GM12878 (cell line): ENCODE measurements around the gene PROSER3. TPM values are rescaled to one million over a fixed set of nuclear protein-coding genes. Genes with fewer than 3 reads are reported as not detected.

Experiments
- ATF2 ChIP-seq: IDR thresholded peaks from 2 replicates; pipeline ENCODE4 v1.6.1; 2012; ENCODE audit warnings: low read length, inconsistent platforms
- CBX5 ChIP-seq: sonication (generic); IDR thresholded peaks from 2 replicates; pipeline ENCODE4 v1.6.1; 2016; ENCODE audit warnings: low read depth, moderate library complexity, mild to moderate bottlenecking, inconsistent platforms
- CEBPZ ChIP-seq: fragments of 150-350 bp; IDR thresholded peaks from 2 replicates; pipeline ENCODE4 v1.6.1; 2016; ENCODE audit warnings: low read depth, low read length
- CHD1 ChIP-seq: IDR thresholded peaks from 2 replicates; pipeline ENCODE4 v1.6.1; 2012; ENCODE audit warnings: low read depth, low read length, improper control_type of control experiment
- E2F4 ChIP-seq: IDR thresholded peaks from 2 replicates; pipeline ENCODE4 v1.6.1; 2012; ENCODE audit warnings: low read depth, low read length, improper control_type of control experiment
- EZH2 ChIP-seq: IDR thresholded peaks from 2 replicates; pipeline ENCODE4 v1.6.1; 2012; ENCODE audit warnings: low read depth, mild to moderate bottlenecking, control low read depth, inconsistent platforms, low read length, borderline replicate concordance; ENCODE audit not compliant: control insufficient read depth
- GATAD2B ChIP-seq: fragments of 450-650 bp; conservative IDR thresholded peaks from 2 replicates; pipeline ENCODE4 v1.6.1; 2017; ENCODE audit warnings: low read depth, mild to moderate bottlenecking, moderate library complexity
- IRF5 ChIP-seq: fragments of 450-650 bp; IDR thresholded peaks from 2 replicates; pipeline ENCODE4 v1.6.1; 2017; ENCODE audit warnings: borderline replicate concordance
- KLF5 ChIP-seq: fragments of 450-650 bp; IDR thresholded peaks from 2 replicates; pipeline ENCODE4 v1.6.1; 2014; ENCODE audit warnings: mild to moderate bottlenecking; ENCODE audit not compliant: partially characterized antibody
- LARP7 ChIP-seq: fragments of 450-650 bp; IDR thresholded peaks from 2 replicates; pipeline ENCODE4 v1.6.1; 2017; ENCODE audit warnings: mild to moderate bottlenecking
- MTA3 ChIP-seq: IDR thresholded peaks from 2 replicates; pipeline ENCODE4 v1.6.1; 2012; ENCODE audit warnings: low read length, inconsistent platforms, borderline replicate concordance
- NFYA ChIP-seq: IDR thresholded peaks from 2 replicates; pipeline ENCODE4 v1.6.1; 2011; ENCODE audit warnings: low read depth, mild to moderate bottlenecking, low read length, improper control_type of control experiment, borderline replicate concordance
- PAX5 ChIP-seq: IDR thresholded peaks from 2 replicates; pipeline ENCODE4 v1.6.1; 2011; ENCODE audit warnings: low read depth, low read length, borderline replicate concordance
- PAX8 ChIP-seq: fragments of 450-650 bp; IDR thresholded peaks from 2 replicates; pipeline ENCODE4 v1.6.1; 2017; ENCODE audit warnings: mild to moderate bottlenecking, moderate library complexity
- PML ChIP-seq: IDR thresholded peaks from 2 replicates; pipeline ENCODE4 v1.6.1; 2012; ENCODE audit warnings: low read length, inconsistent platforms
- POLR2A ChIP-seq: IDR thresholded peaks from 2 replicates; pipeline ENCODE4 v1.6.1; 2011; ENCODE audit warnings: low read depth, mild to moderate bottlenecking, low read length
- POLR2AphosphoS5 ChIP-seq: IDR thresholded peaks from 2 replicates; pipeline ENCODE4 v1.6.1; 2011; ENCODE audit warnings: mild to moderate bottlenecking, low read length, inconsistent platforms
- POU2F2 ChIP-seq: IDR thresholded peaks from 3 replicates; pipeline ENCODE4 v1.6.1; 2011; ENCODE audit warnings: low read depth, mild to moderate bottlenecking, low read length, borderline replicate concordance
- RFX5 ChIP-seq: IDR thresholded peaks from 2 replicates; pipeline ENCODE4 v1.6.1; 2011; ENCODE audit warnings: low read depth, low read length, improper control_type of control experiment
- RUNX3 ChIP-seq: IDR thresholded peaks from 2 replicates; pipeline ENCODE4 v1.6.1; 2012; ENCODE audit warnings: low read length, inconsistent platforms
- TCF3 ChIP-seq: IDR thresholded peaks from 2 replicates; pipeline ENCODE4 v1.6.1; 2012; ENCODE audit warnings: low read depth, mild to moderate bottlenecking, low read length, borderline replicate concordance; ENCODE audit not compliant: insufficient read depth
- USF1 ChIP-seq: IDR thresholded peaks from 2 replicates; pipeline ENCODE4 v1.6.1; 2011; ENCODE audit warnings: borderline replicate concordance, low read depth, mild to moderate bottlenecking, moderate library complexity, mixed read lengths, low read length; ENCODE audit not compliant: insufficient read depth; ENCODE audit errors: extremely low read length
- ZNF384 ChIP-seq: IDR thresholded peaks from 2 replicates; pipeline ENCODE4 v1.6.1; 2012; ENCODE audit warnings: low read depth, mild to moderate bottlenecking, low read length, improper control_type of control experiment, borderline replicate concordance
- polyA plus RNA-seq, 11 experiments: library from polyadenylated mRNA; depleted of rRNA in 4 of 11; unstranded in 6 of 11; stranded (reverse) in 5 of 11; fragments of >200 nt; fragmentation: Nextera tagmentation in 4 of 11; fragmentation: Illumina TruSeq in 1 of 11; extraction: Ambion mirVana in 4 of 11; extraction: Trizol in 1 of 11; gene quantifications; 1 replicate in 1 of 11; 2 replicates in 10 of 11; pipeline versions ENCODE4 v1.2.1 to v1.2.3, GENCODE V29; 2011 to 2016; ENCODE audit warnings: inconsistent platforms in 2 of 11, missing spikeins in 2 of 11, low read depth in 1 of 11
- total RNA-seq, 4 experiments: library from RNA; depleted of rRNA in 3 of 4; stranded (reverse); fragments of >200 nt in 3 of 4; fragmentation: Illumina TruSeq in 1 of 4; extraction: Trizol in 1 of 4; gene quantifications; 2 replicates each; pipeline versions ENCODE4 v1.2.1 to v1.2.3, GENCODE V29; 2013 to 2021

The PROSER3 gene
- total and polyA plus RNA-seq, 10 of the 15 experiments (the other 5 are each of a cell fraction or from before 2014, with no cell fraction given), result 0.85 to 25.1 (median 9.6) TPM

- TF ChIP-seq ATF2, result no peak
- no peak for TF ChIP-seq CBX5
- peak; percentile 62; the same call in 1 of the 2 replicates for TF ChIP-seq E2F4
- peak; percentile 98 for TF ChIP-seq RUNX3
- no peak for TF ChIP-seq PAX5
- TF ChIP-seq KLF5, result peak; percentile 86
- no peak for TF ChIP-seq TCF3
- TF ChIP-seq CEBPZ, result peak; percentile 94
- no peak for TF ChIP-seq USF1
- peak; percentile 94 for TF ChIP-seq LARP7
- TF ChIP-seq POLR2AphosphoS5, result peak; percentile 88
- peak; percentile 96 for TF ChIP-seq POLR2A
- TF ChIP-seq GATAD2B, result peak; percentile 75
- no peak for TF ChIP-seq MTA3
- peak; percentile 31; the same call in 1 of the 2 replicates for TF ChIP-seq PML
- no peak for TF ChIP-seq CHD1
- TF ChIP-seq POU2F2, result 0 out of 3 replicates have a peak, but pooled peaks have one; percentile 17
- TF ChIP-seq EZH2, result no peak
- TF ChIP-seq IRF5, result no peak
- peak; percentile 90 for TF ChIP-seq NFYA
- TF ChIP-seq ZNF384, result no peak
- no peak for TF ChIP-seq PAX8
- TF ChIP-seq RFX5, result no peak
These were observed at the start of gene PROSER3 (continued) for GRCh38 chr19:35757749-35758608.
